ENCODE data around the gene PTK6.

DNA sequence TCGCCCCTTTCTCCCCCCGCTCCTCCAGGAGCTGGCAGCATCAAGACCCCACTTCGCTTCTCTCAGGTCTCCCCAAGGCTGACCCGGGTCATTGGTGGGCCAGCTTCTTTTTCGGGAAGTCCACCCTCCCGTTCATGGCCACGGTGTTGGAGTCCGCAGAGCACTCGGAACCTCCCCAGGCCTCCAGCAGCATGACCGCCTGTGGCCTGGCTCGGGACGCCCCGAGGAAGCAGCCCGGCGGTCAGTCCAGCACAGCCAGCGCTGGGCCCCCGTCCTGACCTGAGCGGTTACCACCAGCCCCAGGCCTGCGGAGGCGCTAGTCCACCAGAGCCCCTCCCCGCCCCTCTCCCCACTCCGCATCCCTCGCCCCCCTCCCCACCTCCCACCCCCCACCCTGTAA lies 15.6 kb downstream of the PTK6 start:
- TF ChIP-seq POLR2A (IDR thresholded peaks at IDR 0.05; ENCODE audit: low read depth, low read length) = no peak
- TF ChIP-seq TAF1 (IDR thresholded peaks at IDR 0.05; ENCODE audit: low read depth, low read length) = no peak
- TF ChIP-seq POU2F2 (IDR thresholded peaks at IDR 0.05; ENCODE audit: low read depth, low read length) = no peak
- no peak for TF ChIP-seq POLR2AphosphoS5 (IDR thresholded peaks at IDR 0.05; ENCODE audit: low read depth, low read length)
- TF ChIP-seq SPI1 (IDR thresholded peaks at IDR 0.05; ENCODE audit: low read depth, low read length) = no peak
